ENCODE data around the gene TBC1D2B. TPM values are rescaled to one million over a fixed set of nuclear protein-coding genes. Genes with fewer than 3 reads are reported as not detected.

TBC1D2B gene
- total and polyA plus RNA-seq, 2 donors (not counting 3 experiments of a cell fraction or from before 2014, with no cell fraction given): 30.8 to 46.1 TPM

GRCh38 chr15:77993374-77993911 lies 84.1 kb downstream of the TBC1D2B start:
- Histone ChIP-seq H3K9ac (replicated peaks; ENCODE audit: extremely low read depth, insufficient read depth, low read length) (peak overlapping the region; percentile 39), H3K9me3 (replicated peaks; ENCODE audit: control insufficient read depth, insufficient read depth, low read length) (no peaks in the 10 kb centered on the region), H3K27ac (ENCODE audit: insufficient read depth, low read depth, low read length) (peak overlapping the region; percentile 97), H3K4me1 (ENCODE audit: control insufficient read depth, extremely low read depth, insufficient read depth, low read length) (peaks cover 23% of the 10 kb centered on the region), H2AFZ (ENCODE audit: low read depth, low read length) (no peak overlapping the region), H3K36me3 (ENCODE audit: control insufficient read depth in 2 of 2, extremely low read depth in 1 of 2, insufficient read depth in 2 of 2, low read length in 2 of 2) (peaks cover 0 to 8% of the 10 kb centered on the region in 2 experiments), H3K27me3 (ENCODE audit: control insufficient read depth in 2 of 2, insufficient read depth in 2 of 2, low read length in 2 of 2) (no peaks in the 10 kb centered on the region), H4K20me1 (replicated peaks; ENCODE audit: control insufficient read depth, extremely low read depth, insufficient read depth, low read length) (no peaks in the 10 kb centered on the region), H3K79me2 (ENCODE audit: control insufficient read depth, insufficient read depth, low read length) (no peaks in the 10 kb centered on the region), H3K4me2 (ENCODE audit: insufficient read depth, low read length) (peak overlapping the region; percentile 20), H3K9me1 (replicated peaks; ENCODE audit: control insufficient read depth, extremely low read depth, insufficient read depth, low read length) (no peaks in the 10 kb centered on the region), H3K4me3 (replicated peaks in 1 of 3; ENCODE audit: insufficient read depth in 1 of 3, low read depth in 1 of 3, low read length in 3 of 3) (no peak overlapping the region)
- TF ChIP-seq EZH2 (IDR thresholded peaks at IDR 0.05; ENCODE audit: borderline replicate concordance, low read depth, low read length, severe bottlenecking): no peak
- TF ChIP-seq, protein P1, sequence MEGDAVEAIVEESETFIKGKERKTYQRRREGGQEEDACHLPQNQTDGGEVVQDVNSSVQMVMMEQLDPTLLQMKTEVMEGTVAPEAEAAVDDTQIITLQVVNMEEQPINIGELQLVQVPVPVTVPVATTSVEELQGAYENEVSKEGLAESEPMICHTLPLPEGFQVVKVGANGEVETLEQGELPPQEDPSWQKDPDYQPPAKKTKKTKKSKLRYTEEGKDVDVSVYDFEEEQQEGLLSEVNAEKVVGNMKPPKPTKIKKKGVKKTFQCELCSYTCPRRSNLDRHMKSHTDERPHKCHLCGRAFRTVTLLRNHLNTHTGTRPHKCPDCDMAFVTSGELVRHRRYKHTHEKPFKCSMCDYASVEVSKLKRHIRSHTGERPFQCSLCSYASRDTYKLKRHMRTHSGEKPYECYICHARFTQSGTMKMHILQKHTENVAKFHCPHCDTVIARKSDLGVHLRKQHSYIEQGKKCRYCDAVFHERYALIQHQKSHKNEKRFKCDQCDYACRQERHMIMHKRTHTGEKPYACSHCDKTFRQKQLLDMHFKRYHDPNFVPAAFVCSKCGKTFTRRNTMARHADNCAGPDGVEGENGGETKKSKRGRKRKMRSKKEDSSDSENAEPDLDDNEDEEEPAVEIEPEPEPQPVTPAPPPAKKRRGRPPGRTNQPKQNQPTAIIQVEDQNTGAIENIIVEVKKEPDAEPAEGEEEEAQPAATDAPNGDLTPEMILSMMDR (IDR thresholded peaks at IDR 0.05; ENCODE audit: extremely low read depth in 1 of 2, insufficient read depth in 1 of 2, low read depth in 1 of 2, low read length in 2 of 2): no peak
- TF ChIP-seq POLR2A (IDR thresholded peaks at IDR 0.05; ENCODE audit: low read depth, low read length): no peak
- TF ChIP-seq POLR2AphosphoS5 (IDR thresholded peaks at IDR 0.05; ENCODE audit: insufficient read depth, low read depth, low read length): no peak
- no peak for TF ChIP-seq JUN (IDR thresholded peaks at IDR 0.05; ENCODE audit: borderline replicate concordance, insufficient read depth, insufficient read length, low read depth)
- TF ChIP-seq MYC (IDR thresholded peaks at IDR 0.05; ENCODE audit: low read depth, low read length): no peak
- TF ChIP-seq GATA2 (IDR thresholded peaks at IDR 0.05; ENCODE audit: insufficient read depth, insufficient read length, low read depth, low read length): no peak
- no peak for TF ChIP-seq MAX (IDR thresholded peaks at IDR 0.05; ENCODE audit: insufficient read depth, insufficient read length)
- no peak for TF ChIP-seq FOS (IDR thresholded peaks at IDR 0.05; ENCODE audit: borderline replicate concordance, insufficient read depth, low read length)
- CTCF ChIA-PET: interaction anchor here (0.8 to 3.8 kb wide), 5 partner anchors 10 to 119 kb away, joined by 3 to 15 read pairs (median 5); no protein-coding TSS in a partner anchor
- no TSS peak for BruUV-seq (replicated peaks)
- intact Hi-C loops (cut with micrococcal nuclease): loop anchor here (10.0 kb wide), 1 partner anchor 79 kb away; no protein-coding TSS in a partner anchor
- POLR2A ChIA-PET: no interaction called here
- dilution Hi-C loops (cut with MboI; ENCODE audit: extremely low pct_ligation_motif_present, low sequenced_read_pairs): no loop called here
- DNase-seq (ENCODE audit: low read depth, low spot score) (no peak), FAIRE-seq (no peak)

Measured in endothelial cell of umbilical vein (primary cell).